Ovary (tissue), 9 donors: ENCODE results near the gene AICDA. TPM values are rescaled to one million over a fixed set of nuclear protein-coding genes. Genes with fewer than 3 reads are reported as not detected.

Experiments
- DNase-seq, 5 donors: peaks; one replicate each; pipeline ENCODE4 v3.0.0-alpha.2; 2019 to 2020
- H3K27ac ChIP-seq, 2 donors: fragments of 200-600 bp; one replicate each; pipeline versions ENCODE4 v1.5.1 to v1.8.0; 2019 to 2022
- H3K27me3 ChIP-seq: fragments of 200-600 bp; one replicate; pipeline ENCODE4 v1.8.0; 2022
- H3K36me3 ChIP-seq: fragments of 200-600 bp; sonication (generic); one replicate; pipeline ENCODE4 v1.5.1; 2019
- H3K4me1 ChIP-seq: one replicate; pipeline ENCODE4 v1.8.1; 2013; ENCODE audit warnings: mild to moderate bottlenecking, moderate library complexity; ENCODE audit not compliant: insufficient read depth
- H3K4me3 ChIP-seq: fragments of 200-600 bp; sonication (generic); one replicate; pipeline ENCODE4 v1.5.1; 2017
- H3K9me3 ChIP-seq, 2 donors: fragments of 200-600 bp in 1 of 2; sonication (generic) in 1 of 2; one replicate each; pipeline versions ENCODE4 v1.5.1 to v1.8.1; 2013 to 2019; ENCODE audit warnings: mild to moderate bottlenecking in 1 of 2, moderate library complexity in 1 of 2
- EP300 ChIP-seq: sonication (generic); formaldehyde crosslinking; IDR thresholded peaks from one replicate; pipeline ENCODE4 v1.6.1; 2017; ENCODE audit warnings: antibody characterized with exemption
- POLR2A ChIP-seq: fragments of 450-650 bp; IDR thresholded peaks from one replicate; pipeline ENCODE4 v1.6.1; 2017; ENCODE audit warnings: antibody characterized with exemption, mild to moderate bottlenecking, moderate library complexity
- WGBS, 3 donors: extraction: QIAGEN DNeasy Blood & Tissue Kit in 1 of 3; methylation state at CpG; one replicate each; pipeline versions ENCODE4 v1.1.5 to v1.1.7; 2013 to 2017; 5-methylcytosine and 5-hydroxymethylcytosine counted together
- intact Hi-C, 4 donors: fragments of 100-400 bp; cut with DNase I; formaldehyde crosslinking; loops; one replicate each; pipeline versions ENCODE4 v1.11.0 to v1.15.1; 2022 to 2023
- polyA plus RNA-seq, 2 donors: library from polyadenylated mRNA; stranded (reverse); fragments of 200-250 nt in 1 of 2; fragments of 350-450 nt in 1 of 2; fragmentation: Illumina TruSeq in 1 of 2; extraction: RNeasy Lipid Tissue Mini Kit (QIAGEN cat#74804) in 1 of 2; gene quantifications; one replicate each; pipeline ENCODE4 v1.2.3, GENCODE V29; 2013 to 2014
- total RNA-seq, 7 donors: library from RNA; depleted of rRNA in 2 of 7; stranded (reverse); fragments of >200 nt in 2 of 7; fragmentation: NEBNext Ultra II Directional in 3 of 7; extraction: Animal tissue kit (Norgen Biotek cat#: 25700) in 3 of 7; gene quantifications; one replicate each; pipeline versions ENCODE4 v1.1.0 to v1.2.4, GENCODE V29; 2016 to 2023
- TF ChIP-seq, protein P1 (sequence below), 3 donors: fragments of 450-650 bp in 2 of 3; fragments of 200-600 bp in 1 of 3; IDR thresholded peaks; one replicate each; pipeline versions ENCODE4 v1.5.1 to v1.8.0; 2016 to 2022; ENCODE audit warnings: antibody characterized with exemption in 3 of 3, mild to moderate bottlenecking in 1 of 3
- donor health status: DM: no; HTN: no; CAD: no; lungs with moderate emphysema.
- donor health status: DM: no; HTN: no; CAD: no.
- donor health status: Bipolar disorder and iron deficiency.
- donor health status: DM: yes; HTN: yes; CAD: no.
- donor health status: DM: no; HTN: no; CAD: no.
- donor health status: DM: yes; HTN: yes; CAD: no.

AICDA gene
- total and polyA plus RNA-seq, 9 donors: not detected

DNA sequence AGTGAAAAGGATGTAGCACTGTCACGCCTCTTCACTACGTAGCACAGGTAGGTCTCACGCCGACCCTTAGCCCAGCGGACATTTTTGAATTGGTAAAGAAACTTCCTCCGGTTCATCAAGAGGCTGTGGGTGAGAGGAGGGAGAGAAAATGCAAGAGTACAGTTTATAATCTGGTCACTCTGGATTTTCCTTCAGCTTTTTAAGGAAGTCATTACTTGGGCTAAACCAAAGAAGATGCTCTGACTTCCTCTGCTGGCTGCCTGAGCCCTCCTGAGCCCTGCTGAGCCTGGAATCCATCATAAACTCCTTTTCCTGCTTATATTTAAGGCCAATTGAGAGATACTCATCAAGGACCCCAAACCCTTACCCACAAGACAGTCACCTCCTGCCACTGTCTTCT, 5.8 kb downstream of the AICDA start:
- DNase-seq: no peak
- intact Hi-C loops: no loop called here
- no peak for TF ChIP-seq EP300
- TF ChIP-seq, protein P1, sequence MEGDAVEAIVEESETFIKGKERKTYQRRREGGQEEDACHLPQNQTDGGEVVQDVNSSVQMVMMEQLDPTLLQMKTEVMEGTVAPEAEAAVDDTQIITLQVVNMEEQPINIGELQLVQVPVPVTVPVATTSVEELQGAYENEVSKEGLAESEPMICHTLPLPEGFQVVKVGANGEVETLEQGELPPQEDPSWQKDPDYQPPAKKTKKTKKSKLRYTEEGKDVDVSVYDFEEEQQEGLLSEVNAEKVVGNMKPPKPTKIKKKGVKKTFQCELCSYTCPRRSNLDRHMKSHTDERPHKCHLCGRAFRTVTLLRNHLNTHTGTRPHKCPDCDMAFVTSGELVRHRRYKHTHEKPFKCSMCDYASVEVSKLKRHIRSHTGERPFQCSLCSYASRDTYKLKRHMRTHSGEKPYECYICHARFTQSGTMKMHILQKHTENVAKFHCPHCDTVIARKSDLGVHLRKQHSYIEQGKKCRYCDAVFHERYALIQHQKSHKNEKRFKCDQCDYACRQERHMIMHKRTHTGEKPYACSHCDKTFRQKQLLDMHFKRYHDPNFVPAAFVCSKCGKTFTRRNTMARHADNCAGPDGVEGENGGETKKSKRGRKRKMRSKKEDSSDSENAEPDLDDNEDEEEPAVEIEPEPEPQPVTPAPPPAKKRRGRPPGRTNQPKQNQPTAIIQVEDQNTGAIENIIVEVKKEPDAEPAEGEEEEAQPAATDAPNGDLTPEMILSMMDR (IDR thresholded peaks at IDR 0.05): no peak
- WGBS, 3 donors: 90 to 91% (median 91%) methylated on average over 6 of the region's 6 CpGs
- no peaks in the 10 kb centered on the region for H3K36me3 ChIP-seq
- H3K4me3 ChIP-seq: no peak overlapping the region
- H3K4me1 ChIP-seq: no peaks in the 10 kb centered on the region
- no peaks in the 10 kb centered on the region for H3K27me3 ChIP-seq
- H3K9me3 ChIP-seq: no peaks in the 10 kb centered on the region
- no peak overlapping the region for H3K27ac ChIP-seq

DNA sequence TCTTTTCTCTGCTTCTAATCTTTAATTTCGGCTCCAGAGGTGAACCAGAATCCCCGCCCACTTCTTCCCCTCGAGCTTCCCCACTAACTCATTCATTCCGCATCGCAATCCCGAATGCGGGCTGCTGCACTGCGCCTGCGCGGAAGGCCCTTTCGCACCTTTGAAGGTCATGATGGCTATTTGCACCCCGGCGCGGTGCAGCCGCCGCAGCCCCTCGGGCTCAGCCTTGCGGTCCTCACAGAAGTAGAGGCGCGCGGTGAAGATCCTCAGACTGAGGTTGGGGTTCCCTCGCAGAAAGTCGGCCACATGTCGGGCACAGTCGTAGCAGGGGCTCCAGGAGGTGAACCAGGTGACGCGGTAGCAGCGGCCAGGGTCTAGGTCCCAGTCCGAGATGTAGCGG, 7.6 kb downstream of the AICDA start:
- 93 to 94% (median 94%) methylated on average over 30 of the region's 30 CpGs for WGBS, 3 donors
- H3K4me1 ChIP-seq: no peaks in the 10 kb centered on the region
- H3K27me3 ChIP-seq: no peaks in the 10 kb centered on the region
- H3K36me3 ChIP-seq: no peaks in the 10 kb centered on the region
- DNase-seq: no peak
- no peak overlapping the region for H3K27ac ChIP-seq
- H3K9me3 ChIP-seq: no peaks in the 10 kb centered on the region
- no peak for TF ChIP-seq EP300
- no peak for TF ChIP-seq POLR2A
- TF ChIP-seq, protein P1 (IDR thresholded peaks at IDR 0.05): no peak
- no peak overlapping the region for H3K4me3 ChIP-seq
- intact Hi-C loops: no loop called here

DNA sequence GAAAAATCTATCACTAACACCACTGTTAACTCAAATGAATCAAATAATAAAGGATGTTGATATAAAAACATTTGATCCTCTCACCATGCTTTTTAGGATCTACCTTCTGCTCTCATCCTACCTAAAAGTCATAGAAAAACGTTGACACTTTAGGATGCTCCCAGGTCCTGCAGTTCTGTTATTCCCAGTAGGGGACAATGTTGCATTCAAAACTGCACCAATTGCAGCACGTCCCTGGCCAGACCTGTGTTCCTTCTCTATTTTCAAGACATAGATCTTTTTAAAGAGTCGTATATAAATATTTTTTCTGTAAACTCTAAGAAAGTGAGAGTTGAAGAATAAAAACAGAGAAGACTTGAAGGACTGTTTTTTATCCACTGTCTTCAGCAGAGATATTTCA, 8.8 kb downstream of the AICDA start:
- Histone ChIP-seq H3K27ac (no peak overlapping the region), H3K36me3 (no peaks in the 10 kb centered on the region), H3K4me3 (no peak overlapping the region), H3K9me3 (no peaks in the 10 kb centered on the region), H3K27me3 (no peaks in the 10 kb centered on the region), H3K4me1 (no peaks in the 10 kb centered on the region)
- intact Hi-C loops: no loop called here
- TF ChIP-seq, protein P1 (IDR thresholded peaks at IDR 0.05): no peak
- no peak for TF ChIP-seq POLR2A
- TF ChIP-seq EP300: no peak
- WGBS, 3 donors: 34 to 51% (median 36%) methylated on average over 3 of the region's 3 CpGs
- no peak for DNase-seq

DNA sequence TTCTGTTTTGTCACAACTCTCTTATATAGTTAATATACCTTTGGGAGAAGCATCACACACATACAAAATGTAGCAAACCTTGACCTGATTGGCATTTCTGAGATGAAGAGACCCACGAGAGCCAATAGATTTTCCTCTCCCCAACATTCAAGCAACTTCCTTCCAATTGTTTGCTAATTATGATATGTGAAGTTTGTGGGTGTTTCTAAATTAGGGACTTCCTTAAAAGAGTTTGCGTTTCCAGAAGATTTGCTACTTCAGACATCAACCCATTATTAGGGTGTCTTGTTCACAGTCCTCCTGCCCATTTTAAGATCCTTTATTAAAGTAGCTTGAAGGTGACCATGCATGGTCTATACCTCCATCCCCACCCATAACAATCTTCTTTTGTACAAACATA, 9.4 kb downstream of the AICDA start:
- Histone ChIP-seq H3K4me3 (no peak overlapping the region), H3K27ac (no peak overlapping the region), H3K4me1 (no peaks in the 10 kb centered on the region), H3K9me3 (no peaks in the 10 kb centered on the region), H3K27me3 (no peaks in the 10 kb centered on the region), H3K36me3 (no peaks in the 10 kb centered on the region)
- intact Hi-C loops: no loop called here
- TF ChIP-seq, protein P1 (IDR thresholded peaks at IDR 0.05): no peak
- no peak for TF ChIP-seq POLR2A
- TF ChIP-seq EP300: no peak
- no peak for DNase-seq
- 47 to 58% (median 52%) methylated on average over 2 of the region's 2 CpGs for WGBS, 3 donors

DNA sequence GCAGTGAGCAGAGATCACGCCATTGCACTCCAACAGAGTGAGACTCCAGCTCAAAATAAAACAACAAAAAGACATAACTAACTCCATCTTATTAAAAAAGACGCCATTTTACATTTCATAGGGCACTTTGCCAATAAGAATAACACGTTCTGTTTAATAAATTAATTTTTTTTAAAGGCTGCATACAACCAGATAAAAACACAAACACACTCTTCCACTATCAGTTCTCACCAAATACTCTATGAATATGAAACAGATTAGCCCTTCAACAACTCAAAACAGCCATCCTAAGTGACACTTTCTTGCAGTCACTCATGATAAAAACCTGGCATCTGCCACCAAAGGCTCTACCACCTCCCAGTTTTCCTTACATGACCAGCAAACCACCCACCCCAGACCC, 16.1 kb downstream of the AICDA start:
- H3K27ac ChIP-seq: no peak overlapping the region
- H3K9me3 ChIP-seq: no peaks in the 10 kb centered on the region
- TF ChIP-seq POLR2A (no peak), EP300 (no peak)
- TF ChIP-seq, protein P1 (IDR thresholded peaks at IDR 0.05): no peak
- no peak overlapping the region for H3K4me3 ChIP-seq
- WGBS, 3 donors: 55 to 59% (median 57%) methylated on average over 3 of the region's 3 CpGs
- H3K4me1 ChIP-seq: no peaks in the 10 kb centered on the region
- no peak for DNase-seq
- no peaks in the 10 kb centered on the region for H3K36me3 ChIP-seq
- no peaks in the 10 kb centered on the region for H3K27me3 ChIP-seq
- intact Hi-C loops: no loop called here
